ENCODE measurements around the gene PLAAT4. TPM values are rescaled to one million over a fixed set of nuclear protein-coding genes. Genes with fewer than 3 reads are reported as not detected.

Gene PLAAT4
- total RNA-seq, 6 experiments from 2014 or later, result 0.43 to 1.9 (median 0.82) TPM; not detected in 1

- Mint-ChIP-seq H3K9me3 (no peaks in the 10 kb centered on the region), H3K36me3 (ENCODE audit: low read depth) (no peaks in the 10 kb centered on the region), H3K4me3 (no peak within 1 kb of the TSS), H3K27me3 (ENCODE audit: insufficient read depth) (peaks cover 35% of the 10 kb centered on the region), H3K4me1 (ENCODE audit: low read depth) (peaks cover 17% of the 10 kb centered on the region), H3K27ac (no peak within 1 kb of the TSS)
- no peak for DNase-seq
- TF ChIP-seq, protein P1, sequence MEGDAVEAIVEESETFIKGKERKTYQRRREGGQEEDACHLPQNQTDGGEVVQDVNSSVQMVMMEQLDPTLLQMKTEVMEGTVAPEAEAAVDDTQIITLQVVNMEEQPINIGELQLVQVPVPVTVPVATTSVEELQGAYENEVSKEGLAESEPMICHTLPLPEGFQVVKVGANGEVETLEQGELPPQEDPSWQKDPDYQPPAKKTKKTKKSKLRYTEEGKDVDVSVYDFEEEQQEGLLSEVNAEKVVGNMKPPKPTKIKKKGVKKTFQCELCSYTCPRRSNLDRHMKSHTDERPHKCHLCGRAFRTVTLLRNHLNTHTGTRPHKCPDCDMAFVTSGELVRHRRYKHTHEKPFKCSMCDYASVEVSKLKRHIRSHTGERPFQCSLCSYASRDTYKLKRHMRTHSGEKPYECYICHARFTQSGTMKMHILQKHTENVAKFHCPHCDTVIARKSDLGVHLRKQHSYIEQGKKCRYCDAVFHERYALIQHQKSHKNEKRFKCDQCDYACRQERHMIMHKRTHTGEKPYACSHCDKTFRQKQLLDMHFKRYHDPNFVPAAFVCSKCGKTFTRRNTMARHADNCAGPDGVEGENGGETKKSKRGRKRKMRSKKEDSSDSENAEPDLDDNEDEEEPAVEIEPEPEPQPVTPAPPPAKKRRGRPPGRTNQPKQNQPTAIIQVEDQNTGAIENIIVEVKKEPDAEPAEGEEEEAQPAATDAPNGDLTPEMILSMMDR (IDR thresholded peaks at IDR 0.05), result no peak
Measured at GRCh38 chr11:63563201-63564055, 26.8 kb downstream of the PLAAT4 start, which contains the start of gene PLAAT2. Gene PLAAT2, minus strand, starts transcription at chr11:63563379. Its CDS starts 55 bp downstream, at chr11:63563324.

GRCh38 chr11:63564056-63564774 is 27.6 kb downstream of the PLAAT4 start:
- H3K27ac Mint-ChIP-seq, result no peak overlapping the region
- no peaks in the 10 kb centered on the region for H3K36me3 Mint-ChIP-seq (ENCODE audit: low read depth)
- H3K4me1 Mint-ChIP-seq (ENCODE audit: low read depth), result peaks cover 22% of the 10 kb centered on the region
- no peak for DNase-seq
- H3K4me3 Mint-ChIP-seq, result no peak overlapping the region
- no peaks in the 10 kb centered on the region for H3K9me3 Mint-ChIP-seq
- peaks cover 29% of the 10 kb centered on the region for H3K27me3 Mint-ChIP-seq (ENCODE audit: insufficient read depth)
- TF ChIP-seq, protein P1 (IDR thresholded peaks at IDR 0.05), result no peak

- TF ChIP-seq, protein P1 (IDR thresholded peaks at IDR 0.05), result no peak
- DNase-seq, result no peak
- peaks cover 22% of the 10 kb centered on the region for H3K4me1 Mint-ChIP-seq (ENCODE audit: low read depth)
- H3K27ac Mint-ChIP-seq, result no peak overlapping the region
- H3K4me3 Mint-ChIP-seq, result no peak overlapping the region
- no peaks in the 10 kb centered on the region for H3K9me3 Mint-ChIP-seq
- peaks cover 24% of the 10 kb centered on the region for H3K27me3 Mint-ChIP-seq (ENCODE audit: insufficient read depth)
- no peaks in the 10 kb centered on the region for H3K36me3 Mint-ChIP-seq (ENCODE audit: low read depth)
Measured at GRCh38 chr11:63564784-63565350, 28.3 kb downstream of the PLAAT4 start.

GRCh38 chr11:63567044-63567840 is 30.6 kb downstream of the PLAAT4 start:
- TF ChIP-seq, protein P1 (IDR thresholded peaks at IDR 0.05), result no peak
- H3K9me3 Mint-ChIP-seq, result no peaks in the 10 kb centered on the region
- no peaks in the 10 kb centered on the region for H3K36me3 Mint-ChIP-seq (ENCODE audit: low read depth)
- peaks cover 18% of the 10 kb centered on the region for H3K27me3 Mint-ChIP-seq (ENCODE audit: insufficient read depth)
- H3K4me1 Mint-ChIP-seq (ENCODE audit: low read depth), result peaks cover 22% of the 10 kb centered on the region
- H3K27ac Mint-ChIP-seq, result peak overlapping the region; percentile 83
- peak overlapping the region; percentile 67 for H3K4me3 Mint-ChIP-seq
- DNase-seq, result peak; percentile 83

DNA sequence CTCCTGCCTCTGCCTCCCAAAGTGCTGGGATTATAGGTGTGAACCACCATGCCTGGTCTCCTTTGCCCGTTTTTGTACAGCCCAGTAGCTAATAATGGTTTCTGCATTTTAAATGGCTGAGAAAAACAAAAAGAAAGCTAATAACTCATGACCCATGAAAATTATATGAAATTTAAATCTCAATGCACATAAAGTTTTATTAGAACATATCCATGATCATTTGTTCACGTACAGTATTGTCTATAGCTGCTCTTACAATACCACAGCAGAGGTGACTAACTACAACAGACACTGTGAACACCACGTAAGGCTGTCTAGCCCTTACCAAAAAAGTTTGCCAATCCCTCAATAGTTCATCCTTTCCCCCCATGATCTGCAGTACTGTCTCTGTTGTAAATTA is 33.0 kb downstream of the PLAAT4 start:
- Mint-ChIP-seq H3K4me3 (no peak overlapping the region), H3K27me3 (ENCODE audit: insufficient read depth) (peaks cover 15% of the 10 kb centered on the region), H3K4me1 (ENCODE audit: low read depth) (peaks cover 33% of the 10 kb centered on the region), H3K9me3 (no peaks in the 10 kb centered on the region), H3K36me3 (ENCODE audit: low read depth) (peaks cover 5% of the 10 kb centered on the region; the same call in 1 of the 2 replicates), H3K27ac (no peak overlapping the region)
- no peak for DNase-seq
- TF ChIP-seq, protein P1 (IDR thresholded peaks at IDR 0.05), result no peak

All from HFFc6 (cell line).